Activated CD4-positive, alpha-beta T cell treated with anti-CD3 and anti-CD28 coated beads for 1 hour (primary cell): ENCODE data around the gene AGPAT4.

Source experiments
- DNase-seq: peaks from one replicate; pipeline ENCODE4 v3.0.0-alpha.2; 2020

The AGPAT4 gene

GRCh38 chr6:161162722-161163121, 111.1 kb downstream of the AGPAT4 start:
- DNase-seq: no peak

- no peak for DNase-seq
Measured at GRCh38 chr6:161161889-161162624, 111.8 kb downstream of the AGPAT4 start.

- DNase-seq: no peak
Measured at GRCh38 chr6:161161121-161161520, 112.7 kb downstream of the AGPAT4 start.

GRCh38 chr6:161154796-161155335, 119.0 kb downstream of the AGPAT4 start:
- DNase-seq: no peak

DNA sequence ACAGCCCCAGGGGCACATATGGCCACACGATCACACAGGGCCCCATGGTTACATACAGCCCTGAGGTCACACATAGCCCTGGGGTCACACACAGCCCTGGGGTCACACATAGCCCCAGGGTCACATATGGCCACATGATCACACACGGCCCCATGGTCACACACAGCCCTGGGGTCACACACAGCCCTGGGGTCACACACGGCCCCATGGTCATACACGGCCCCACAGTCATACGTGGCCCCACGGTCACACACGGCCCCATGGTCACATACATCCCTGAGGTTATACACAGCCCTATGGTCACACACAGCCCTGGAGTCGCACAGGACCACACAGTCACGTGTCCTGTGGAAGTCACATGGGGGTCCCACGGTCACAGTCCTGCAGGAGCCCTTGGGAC, 120.1 kb downstream of the AGPAT4 start:
- no peak for DNase-seq

DNA sequence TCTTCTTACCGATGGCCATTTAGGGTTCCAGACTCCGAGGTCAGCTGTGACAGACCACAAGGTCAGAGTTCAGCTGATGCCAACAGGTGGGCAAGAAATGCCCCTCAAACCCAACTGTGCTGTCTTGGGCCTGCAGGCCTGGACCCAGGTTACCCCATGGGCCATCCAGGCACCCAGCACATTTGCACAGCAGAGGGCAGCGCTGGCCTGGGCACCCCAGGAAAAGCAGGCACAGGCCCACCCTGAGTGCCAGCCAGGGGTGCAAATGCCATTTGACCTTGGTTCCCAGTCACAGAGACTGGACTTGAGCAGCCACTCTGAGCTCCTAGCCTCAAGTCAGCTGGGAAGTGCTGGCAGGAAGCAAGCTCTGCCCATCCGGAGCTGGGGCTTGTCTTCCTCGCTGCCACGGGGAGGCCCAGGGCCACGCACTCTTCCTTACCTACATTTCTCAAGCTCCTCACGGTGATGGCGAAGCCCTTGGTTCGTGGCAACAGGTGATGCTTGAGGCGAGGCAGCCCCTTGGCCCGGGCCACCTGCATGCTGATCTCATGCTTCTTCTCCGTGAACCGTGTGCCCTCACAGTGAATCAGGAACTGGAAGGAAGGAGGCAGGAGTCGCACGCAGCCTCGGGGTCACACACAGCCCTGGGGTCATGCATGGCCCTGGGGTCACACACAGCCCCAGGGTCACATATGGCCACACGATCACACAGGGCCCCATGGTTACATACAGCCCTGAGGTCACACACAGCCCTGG, 120.8 kb downstream of the AGPAT4 start:
- DNase-seq: no peak

DNA sequence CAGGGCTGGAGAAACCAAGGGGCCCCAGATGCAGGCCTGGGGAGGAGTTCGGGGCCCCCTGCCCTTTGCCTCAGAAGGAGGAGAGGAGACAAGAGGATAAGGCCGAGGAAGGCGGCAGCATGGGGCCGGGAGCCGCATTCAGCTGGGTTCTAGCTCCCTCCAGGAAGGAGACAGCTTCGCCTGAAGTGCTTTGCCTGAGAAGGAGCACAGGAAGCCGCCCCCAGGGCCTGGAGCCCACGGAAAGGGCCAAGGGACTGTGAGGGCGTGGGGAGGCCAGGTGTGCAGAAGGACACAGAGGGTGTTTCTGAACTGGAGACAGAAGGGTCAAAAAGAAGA, 121.4 kb downstream of the AGPAT4 start:
- no peak for DNase-seq

DNA sequence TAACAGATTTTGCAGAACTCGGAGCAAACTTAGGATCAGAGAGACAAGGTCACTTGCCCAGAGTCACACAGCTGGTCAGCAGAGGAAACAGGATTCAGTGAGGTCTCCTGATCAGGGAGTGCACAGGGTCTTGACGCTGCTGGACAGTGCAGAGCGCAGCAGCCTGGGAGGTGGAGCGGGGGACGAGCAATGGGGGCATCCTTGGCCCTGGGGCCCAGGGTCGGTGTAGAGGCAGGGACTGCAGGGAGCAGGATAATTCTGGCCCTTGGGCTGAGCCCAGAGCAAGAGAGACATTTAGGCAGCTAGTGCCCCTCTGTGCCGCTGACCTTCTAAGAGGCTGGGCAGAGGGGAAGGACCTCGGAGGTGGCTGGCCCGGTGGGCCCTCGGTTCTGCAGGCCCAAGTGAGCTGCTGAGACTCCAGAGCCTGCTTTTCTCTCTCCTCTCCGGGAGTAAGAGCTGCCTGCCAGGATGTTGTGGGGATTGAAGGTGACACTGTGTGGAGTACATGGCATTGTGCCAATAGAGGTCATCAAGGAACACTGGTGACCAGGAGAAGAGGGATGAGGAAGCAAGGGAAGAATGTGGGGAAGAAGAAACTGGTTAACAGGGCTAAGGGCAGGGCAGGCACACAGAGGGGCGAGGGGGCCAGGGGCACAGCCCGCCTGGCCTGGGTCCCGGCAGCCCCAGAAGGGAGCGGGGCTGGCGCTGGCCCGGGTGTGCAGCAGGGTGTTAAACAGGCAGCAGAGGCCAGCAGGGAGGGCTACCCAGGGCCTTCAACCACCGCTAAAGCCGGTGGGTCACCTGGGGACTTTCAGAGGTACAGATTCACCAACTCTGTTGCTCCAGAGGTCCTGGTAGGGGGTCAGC, 122.0 kb downstream of the AGPAT4 start:
- DNase-seq: no peak

GRCh38 chr6:161151059-161151645, 122.7 kb downstream of the AGPAT4 start:
- DNase-seq: no peak

GRCh38 chr6:161150566-161150965, 123.3 kb downstream of the AGPAT4 start:
- no peak for DNase-seq

DNA sequence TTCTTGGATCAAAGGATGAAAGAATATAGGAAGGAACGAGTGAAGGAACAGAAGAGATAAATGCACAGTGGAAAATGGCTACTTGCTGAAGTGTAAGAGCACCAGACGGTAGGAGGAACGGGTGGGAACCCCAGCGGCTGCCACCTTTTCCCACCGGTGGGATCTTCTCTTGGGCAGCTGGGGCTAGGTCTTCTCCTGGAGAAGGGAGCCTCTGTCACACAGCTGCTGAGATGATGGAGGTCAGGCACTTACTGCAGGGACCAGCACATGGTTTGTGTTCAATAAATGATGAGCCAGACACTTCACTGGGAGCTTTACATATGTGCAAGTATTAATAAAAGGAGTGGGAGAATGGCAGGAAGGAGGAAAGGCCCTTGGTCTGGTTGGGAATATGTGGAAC, 123.7 kb downstream of the AGPAT4 start:
- DNase-seq: no peak

DNA sequence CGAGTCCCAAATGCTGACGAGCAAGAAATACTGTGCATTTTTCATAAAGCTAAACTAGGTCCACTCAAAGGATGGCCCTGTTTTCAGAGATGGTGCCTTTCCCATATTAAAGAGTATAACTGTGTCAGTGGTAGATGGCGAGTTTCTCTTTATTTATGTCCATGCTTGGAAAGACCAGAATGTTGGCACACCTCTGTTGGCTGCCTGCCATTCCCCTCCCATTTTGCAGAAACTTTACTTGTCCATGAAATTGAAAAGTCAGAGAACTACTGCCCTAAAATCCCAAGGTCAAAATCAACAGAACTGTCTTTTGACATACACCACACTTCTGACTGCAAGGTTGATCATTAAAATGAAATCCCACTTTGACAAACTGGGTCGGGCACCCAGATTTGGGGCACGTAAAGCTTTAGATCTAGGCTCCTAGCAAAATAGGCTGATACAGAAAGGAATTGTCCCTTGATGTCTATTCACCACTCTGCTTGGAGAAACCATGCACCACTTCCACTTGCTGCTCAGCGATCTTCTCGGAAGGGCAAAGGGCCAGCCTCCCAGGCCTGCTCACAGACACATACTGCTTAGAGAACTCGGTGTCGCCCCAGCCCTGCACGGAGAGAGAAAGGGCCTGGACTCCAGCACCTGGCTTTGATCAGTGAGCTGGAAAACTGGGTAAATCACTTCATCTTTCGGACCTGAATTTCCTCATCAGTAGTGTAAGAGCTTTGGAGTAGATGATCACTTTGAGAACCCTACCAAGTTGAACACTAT, 130.0 kb downstream of the AGPAT4 start:
- no peak for DNase-seq

DNA sequence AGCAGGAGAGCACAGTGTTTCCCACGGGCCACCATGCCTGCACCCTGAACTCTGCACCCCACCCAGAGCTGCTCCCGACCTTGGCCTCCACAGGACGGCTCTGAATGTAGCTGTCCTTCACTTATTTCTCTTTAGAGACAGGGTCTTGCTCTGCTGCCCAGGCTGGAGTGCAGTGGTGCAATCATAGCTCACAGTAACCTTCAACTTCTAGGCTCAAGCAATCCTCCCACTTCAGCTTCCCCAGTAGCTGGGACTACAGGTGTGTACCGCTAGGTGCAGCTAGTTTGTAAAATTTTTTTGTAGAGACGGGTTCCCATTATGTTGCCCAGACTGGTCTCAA, 130.9 kb downstream of the AGPAT4 start:
- no peak for DNase-seq

DNA sequence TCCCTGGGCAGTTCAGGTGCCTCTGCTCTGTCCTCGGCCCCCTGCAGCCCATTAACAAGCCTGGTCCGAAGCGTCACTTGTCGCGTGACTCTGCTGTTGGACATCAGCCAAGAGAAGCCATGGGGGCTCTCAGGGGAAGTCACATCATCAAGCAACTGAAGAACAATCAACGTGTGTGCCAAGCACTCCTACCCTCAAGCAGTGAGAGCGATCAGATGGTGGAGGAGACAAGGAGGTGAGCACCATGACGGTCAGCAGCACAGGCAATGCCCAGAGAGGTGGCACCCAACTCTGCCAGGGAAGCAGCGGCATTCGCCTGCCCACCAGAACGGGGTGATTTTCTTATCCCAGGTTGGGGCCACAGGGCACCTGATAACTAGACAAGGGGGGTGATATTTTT, 132.7 kb downstream of the AGPAT4 start:
- no peak for DNase-seq

- no peak for DNase-seq
Measured at GRCh38 chr6:161140554-161140875, 133.3 kb downstream of the AGPAT4 start.

DNA sequence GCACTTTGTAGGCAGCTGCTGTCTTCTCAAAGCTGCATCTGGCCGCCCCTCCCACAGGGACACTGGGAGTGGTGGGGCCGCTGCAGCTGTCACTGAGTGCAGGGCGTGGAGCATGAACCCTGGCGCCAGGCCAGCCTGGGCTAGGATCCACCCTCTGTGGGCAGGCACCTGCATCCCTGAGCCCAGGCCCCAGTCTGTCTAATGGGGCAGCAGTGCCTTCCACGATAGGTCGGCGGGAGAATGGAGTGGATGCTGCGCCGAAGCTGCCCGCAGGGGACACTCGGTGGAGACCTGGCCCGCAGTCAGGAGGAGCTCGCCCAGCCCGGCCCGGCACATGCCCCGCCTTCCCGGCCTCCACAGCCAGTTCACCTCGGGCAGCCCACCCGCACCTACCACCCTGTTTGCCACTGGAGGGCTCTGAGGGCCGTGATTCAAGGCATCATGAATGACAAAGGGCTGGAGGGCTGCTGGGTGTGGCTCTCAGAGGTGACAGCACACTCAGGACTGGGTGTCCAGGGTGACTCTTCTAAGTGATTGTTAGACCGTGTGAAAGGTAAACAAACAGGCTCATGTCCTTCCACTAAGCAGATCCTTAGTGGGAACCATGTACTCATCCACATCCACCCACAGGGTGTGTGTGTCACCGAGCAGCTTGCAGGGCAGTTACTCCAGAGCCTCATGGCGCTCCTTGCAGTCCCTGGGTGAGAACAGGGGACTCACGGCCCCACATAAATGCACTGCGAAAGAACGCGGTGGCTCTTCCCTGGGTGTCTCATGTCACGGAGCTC, 133.9 kb downstream of the AGPAT4 start:
- DNase-seq: no peak

GRCh38 chr6:161139304-161139765, 134.5 kb downstream of the AGPAT4 start:
- no peak for DNase-seq

DNA sequence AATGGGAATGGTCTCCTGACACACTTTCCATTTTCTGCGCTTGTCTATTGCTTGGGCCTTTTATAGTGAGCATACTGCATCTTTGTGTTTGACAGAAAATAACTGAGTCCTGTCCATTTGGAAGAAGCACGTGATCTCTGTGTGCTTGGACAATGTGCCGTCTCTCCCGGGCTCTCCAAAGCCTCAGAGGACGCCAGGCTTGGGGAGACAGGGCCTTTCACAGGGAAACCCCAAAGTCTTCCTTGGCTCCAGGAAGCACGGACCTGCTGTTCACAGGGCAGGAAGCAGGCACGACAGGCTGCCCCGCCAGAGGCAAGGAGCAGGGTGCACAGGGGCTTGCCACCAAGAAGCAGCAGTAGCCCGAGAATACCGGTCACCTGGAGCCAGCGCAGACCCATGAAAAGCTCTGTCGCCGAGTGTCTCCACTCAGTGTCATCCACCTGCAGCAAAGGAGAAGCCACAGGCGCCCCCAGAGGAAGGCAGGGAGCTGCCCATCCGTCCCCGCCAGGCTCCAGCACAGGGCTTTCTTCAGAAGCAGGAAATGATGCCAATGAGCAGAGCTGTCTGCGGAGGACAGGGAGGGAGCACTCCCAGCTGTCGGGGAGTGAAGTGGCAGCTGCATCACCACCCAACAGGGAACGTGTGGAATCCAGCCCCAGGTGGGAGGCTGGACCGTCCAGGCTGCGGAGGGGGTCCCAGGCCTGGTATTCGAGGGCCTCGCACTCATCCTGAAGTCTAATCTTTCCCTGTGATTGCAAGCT, 135.1 kb downstream of the AGPAT4 start:
- no peak for DNase-seq

DNA sequence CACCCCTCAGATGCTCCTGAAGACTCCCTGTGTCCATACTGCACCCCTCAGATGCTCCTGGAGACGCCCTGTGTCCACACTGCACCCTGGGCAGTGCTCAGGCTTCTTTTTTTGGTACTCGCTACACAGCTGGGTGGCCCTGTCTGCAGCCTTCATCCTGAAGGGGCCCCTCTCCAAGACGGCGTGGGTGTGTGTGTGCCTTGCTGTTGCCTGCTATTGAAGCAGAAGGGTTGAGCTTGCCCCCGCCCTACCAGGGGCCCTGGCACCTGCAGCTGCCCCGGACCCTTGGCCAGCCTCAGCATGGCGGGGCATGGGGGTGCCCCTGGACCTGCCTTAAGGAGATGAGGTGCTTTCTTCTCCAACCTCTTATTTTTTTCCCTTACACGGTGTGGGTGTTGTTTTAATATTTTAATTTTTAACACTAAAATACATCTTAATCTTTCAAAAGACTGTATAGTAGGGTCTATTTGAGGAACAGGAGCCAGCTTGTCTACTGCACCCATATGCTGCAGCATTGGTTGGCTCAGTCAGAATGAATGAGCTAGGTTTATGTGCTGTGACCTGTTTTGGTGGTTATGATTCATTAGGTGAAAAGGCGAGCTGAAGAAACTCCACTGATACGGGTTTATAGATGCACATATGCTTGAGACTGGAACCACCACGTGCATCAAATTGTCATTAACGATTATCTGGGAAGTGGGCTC, 135.9 kb downstream of the AGPAT4 start:
- DNase-seq: no peak

DNA sequence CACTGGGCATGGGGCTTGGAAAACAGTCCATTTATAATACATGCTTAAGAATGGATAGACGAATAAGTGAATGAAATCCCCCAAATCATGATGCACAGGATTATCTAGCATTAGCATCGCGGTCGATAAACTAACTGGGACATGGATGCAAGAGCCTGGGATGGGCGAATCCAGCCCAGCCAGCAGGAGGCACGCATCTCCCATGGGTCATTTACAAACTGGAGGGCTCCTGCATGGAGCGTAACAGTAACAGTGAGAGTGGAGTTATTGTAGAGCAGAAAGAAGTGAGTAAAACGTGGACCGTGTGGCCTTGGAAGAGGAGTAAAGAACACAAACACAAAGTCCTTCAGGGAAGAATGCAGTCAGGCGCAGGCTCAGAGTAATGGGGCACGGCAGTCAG, 136.5 kb downstream of the AGPAT4 start:
- DNase-seq: no peak
